H1 (cell line): ENCODE measurements around the gene ZNF451. TPM values are rescaled to one million over a fixed set of nuclear protein-coding genes. Genes with fewer than 3 reads are reported as not detected.

Experiments
- CTCF ChIA-PET: fragments of 300-600 bp; sonication (Branson Sonifier 250); formaldehyde crosslinking; loops from one replicate; lab custom pipeline; 2021; ENCODE audit not compliant: partially characterized antibody; lab: Charles Lee
- POLR2A ChIA-PET: fragments of 300-600 bp; sonication (Branson Sonifier 250); formaldehyde crosslinking; loops from one replicate; lab custom pipeline; 2021; ENCODE audit warnings: inconsistent platforms; ENCODE audit not compliant: partially characterized antibody; lab: Charles Lee
- DNase-seq, 2 experiments: peaks; one replicate each; pipeline versions ENCODE4 v3.0.0 to v3.0.0-alpha.2; 2010 to 2022; ENCODE audit warnings: low spot score in 2 of 2, low read depth in 1 of 2, mixed read lengths in 1 of 2
- FAIRE-seq: peaks from 2 replicates; lab custom pipeline; 2011; peaks lifted over from hg19 to GRCh38; lab: Jason Lieb, UNC
- H2AFZ ChIP-seq: 2 replicates; pipeline ENCODE4 v1.8.1; 2012; ENCODE audit warnings: low read length, inconsistent platforms
- H2AK5ac ChIP-seq: 2 replicates; pipeline ENCODE4 v1.6.1; 2013; ENCODE audit warnings: low read depth, low read length
- H2BK120ac ChIP-seq: replicated peaks from 2 replicates; pipeline ENCODE3; 2013; ENCODE audit warnings: low read depth, low read length, inconsistent platforms
- H2BK12ac ChIP-seq: 2 replicates; pipeline ENCODE4 v1.6.1; 2013; ENCODE audit warnings: low read depth, low read length
- H2BK15ac ChIP-seq: 2 replicates; pipeline ENCODE4 v1.6.1; 2013; ENCODE audit warnings: low read length
- H2BK20ac ChIP-seq: 2 replicates; pipeline ENCODE4 v1.6.1; 2013; ENCODE audit warnings: low read length
- H2BK5ac ChIP-seq: 2 replicates; pipeline ENCODE4 v1.6.1; 2013; ENCODE audit warnings: low read depth, low read length
- H3K14ac ChIP-seq: 2 replicates; pipeline ENCODE4 v1.6.1; 2013; ENCODE audit warnings: inconsistent platforms; ENCODE audit not compliant: insufficient read length
- H3K18ac ChIP-seq: 2 replicates; pipeline ENCODE4 v1.6.1; 2013; ENCODE audit warnings: low read length; ENCODE audit errors: extremely low read depth
- H3K23ac ChIP-seq: 2 replicates; pipeline ENCODE4 v1.6.1; 2013; ENCODE audit warnings: inconsistent platforms; ENCODE audit not compliant: insufficient read length
- H3K23me2 ChIP-seq: 2 replicates; pipeline ENCODE4 v1.6.1; 2013; ENCODE audit warnings: low read depth, low read length
- H3K27ac ChIP-seq: 2 replicates; pipeline ENCODE4 v1.6.1; 2011; ENCODE audit warnings: low read depth, low read length, inconsistent platforms
- H3K27me3 ChIP-seq, 4 experiments: replicated peaks in 1 of 4; 1 replicate in 1 of 4; 2 replicates in 3 of 4; pipeline versions ENCODE4 v1.6.1 to v1.8.1; 2011 to 2013; ENCODE audit warnings: low read length in 3 of 4, mild to moderate bottlenecking in 3 of 4, inconsistent platforms in 2 of 4, mixed read lengths in 2 of 4, moderate library complexity in 1 of 4; ENCODE audit not compliant: control insufficient read depth in 3 of 4, insufficient read depth in 3 of 4; ENCODE audit errors: extremely low read depth in 1 of 4
- H3K36me3 ChIP-seq, 4 experiments: 2 replicates each; pipeline versions ENCODE4 v1.6.1 to v1.8.1; 2011 to 2013; ENCODE audit warnings: mild to moderate bottlenecking in 4 of 4, low read length in 3 of 4, moderate library complexity in 2 of 4, control low read depth in 1 of 4, inconsistent platforms in 1 of 4; ENCODE audit not compliant: insufficient read depth in 4 of 4, control insufficient read depth in 2 of 4
- H3K4ac ChIP-seq: replicated peaks from 2 replicates; pipeline ENCODE3; 2013; ENCODE audit warnings: low read length, low read depth, mixed read lengths, inconsistent platforms; ENCODE audit not compliant: insufficient read length
- H3K4me1 ChIP-seq, 4 experiments: replicated peaks in 1 of 4; 1 replicate in 1 of 4; 2 replicates in 3 of 4; pipeline versions ENCODE4 v1.6.1 to v1.8.1; 2011 to 2013; ENCODE audit warnings: low read length in 3 of 4, inconsistent platforms in 2 of 4, mixed read lengths in 1 of 4; ENCODE audit not compliant: insufficient read depth in 4 of 4, control insufficient read depth in 3 of 4
- H3K4me2 ChIP-seq, 2 experiments: 2 replicates each; pipeline versions ENCODE4 v1.6.1 to v1.8.1; 2011 to 2013; ENCODE audit warnings: low read depth in 2 of 2, low read length in 2 of 2, control low read depth in 1 of 2, inconsistent platforms in 1 of 2, mild to moderate bottlenecking in 1 of 2; ENCODE audit not compliant: insufficient read depth in 1 of 2
- H3K4me3 ChIP-seq, 4 experiments: fragments of 200-600, 300-600 bp in 1 of 4; sonication (generic), shearing (Covaris generic), sonication (Bioruptor Twin) in 1 of 4; 2 replicates each; pipeline versions ENCODE4 v1.5.1 to v1.8.1; 2011 to 2016; ENCODE audit warnings: low read length in 4 of 4, low read depth in 3 of 4, control low read depth in 2 of 4, inconsistent platforms in 2 of 4, mild to moderate bottlenecking in 2 of 4, mixed read lengths in 1 of 4, moderate library complexity in 1 of 4; ENCODE audit not compliant: insufficient read depth in 2 of 4; ENCODE audit errors: extremely low read depth in 1 of 4
- H3K56ac ChIP-seq: replicated peaks from 2 replicates; pipeline ENCODE3; 2013; ENCODE audit warnings: low read depth, mild to moderate bottlenecking, mixed read lengths, low read length, inconsistent platforms; ENCODE audit not compliant: insufficient read length
- H3K79me1 ChIP-seq: 2 replicates; pipeline ENCODE4 v1.6.1; 2013; ENCODE audit warnings: low read depth, low read length, control low read depth
- H3K79me2 ChIP-seq, 2 experiments: 2 replicates each; pipeline versions ENCODE4 v1.6.1 to v1.8.1; 2012 to 2013; ENCODE audit warnings: low read length in 2 of 2, mild to moderate bottlenecking in 2 of 2, inconsistent platforms in 1 of 2; ENCODE audit not compliant: insufficient read depth in 2 of 2, control insufficient read depth in 1 of 2
- H3K9ac ChIP-seq, 4 experiments: replicated peaks in 1 of 4; 1 replicate in 1 of 4; 2 replicates in 3 of 4; pipeline versions ENCODE4 v1.6.1 to v1.8.1; 2011 to 2013; ENCODE audit warnings: low read depth in 3 of 4, low read length in 3 of 4, control low read depth in 2 of 4, mild to moderate bottlenecking in 2 of 4, moderate library complexity in 2 of 4, inconsistent platforms in 1 of 4; ENCODE audit errors: extremely low read depth in 1 of 4
- H3K9me3 ChIP-seq, 2 experiments: 2 replicates each; pipeline versions ENCODE4 v1.6.1 to v1.8.1; 2012 to 2013; ENCODE audit warnings: mild to moderate bottlenecking in 2 of 2, moderate library complexity in 2 of 2, control low read depth in 1 of 2, inconsistent platforms in 1 of 2, low read depth in 1 of 2, low read length in 1 of 2, mixed read lengths in 1 of 2; ENCODE audit not compliant: insufficient read depth in 2 of 2
- H4K20me1 ChIP-seq, 2 experiments: replicated peaks in 1 of 2; 2 replicates each; pipeline versions ENCODE3 to v1.8.1; 2011 to 2013; ENCODE audit warnings: inconsistent platforms in 2 of 2, low read length in 2 of 2, mild to moderate bottlenecking in 1 of 2; ENCODE audit not compliant: insufficient read depth in 2 of 2, control insufficient read depth in 1 of 2
- H4K5ac ChIP-seq: 2 replicates; pipeline ENCODE4 v1.6.1; 2013; ENCODE audit warnings: low read length, low read depth, mixed read lengths, inconsistent platforms; ENCODE audit not compliant: insufficient read length
- H4K8ac ChIP-seq: 2 replicates; pipeline ENCODE4 v1.8.0; 2013; ENCODE audit warnings: mild to moderate bottlenecking, moderate library complexity, low read length, inconsistent platforms; ENCODE audit not compliant: insufficient read depth; ENCODE audit errors: extremely low read depth
- H4K91ac ChIP-seq: replicated peaks from 2 replicates; pipeline ENCODE3; 2013; ENCODE audit warnings: low read length, mixed read lengths, inconsistent platforms; ENCODE audit not compliant: insufficient read length
- CBX5 ChIP-seq: fragments of 300-800, 300-1000 bp; sonication (generic); IDR thresholded peaks from 2 replicates; pipeline ENCODE4 v1.7.1; 2016; ENCODE audit warnings: antibody characterized with exemption, low read length, low read depth
- CEBPB ChIP-seq: IDR thresholded peaks from 2 replicates; pipeline ENCODE4 v1.6.1; 2012; ENCODE audit warnings: low read depth, low read length
- CREB1 ChIP-seq: IDR thresholded peaks from 2 replicates; pipeline ENCODE4 v1.6.1; 2012; ENCODE audit warnings: inconsistent platforms
- CTCF ChIP-seq, 3 experiments: IDR thresholded peaks; 1 replicate in 2 of 3; 2 replicates in 1 of 3; pipeline versions ENCODE4 v1.5.1 to v1.6.1; 2011; ENCODE audit warnings: low read length in 3 of 3, mild to moderate bottlenecking in 3 of 3, inconsistent platforms in 2 of 3, low read depth in 1 of 3, moderate library complexity in 1 of 3; ENCODE audit not compliant: insufficient read depth in 1 of 3; ENCODE audit errors: control extremely low read depth in 1 of 3
- EP300 ChIP-seq, 2 experiments: IDR thresholded peaks; 1 replicate in 1 of 2; 2 replicates in 1 of 2; pipeline ENCODE4 v1.6.1; 2011 to 2012; ENCODE audit warnings: low read depth in 2 of 2, low read length in 2 of 2, mild to moderate bottlenecking in 2 of 2, borderline replicate concordance in 1 of 2, inconsistent platforms in 1 of 2, moderate library complexity in 1 of 2
- GTF2F1 ChIP-seq: IDR thresholded peaks from 2 replicates; pipeline ENCODE4 v1.6.1; 2012; ENCODE audit warnings: low read depth, low read length, improper control_type of control experiment, borderline replicate concordance
- JUN ChIP-seq: IDR thresholded peaks from 2 replicates; pipeline ENCODE4 v1.6.1; 2011; ENCODE audit warnings: low read depth, mild to moderate bottlenecking, improper control_type of control experiment, low read length
- KDM1A ChIP-seq: fragments of 200-600, 300-600 bp; sonication (generic); IDR thresholded peaks from 2 replicates; pipeline ENCODE4 v1.7.1; 2016; ENCODE audit warnings: mild to moderate bottlenecking, low read length, borderline replicate concordance
- MAX ChIP-seq: IDR thresholded peaks from 2 replicates; pipeline ENCODE4 v1.6.1; 2012; ENCODE audit warnings: inconsistent platforms
- SIX5 ChIP-seq: IDR thresholded peaks from 2 replicates; pipeline ENCODE4 v1.6.1; 2011; ENCODE audit warnings: mild to moderate bottlenecking, low read depth, low read length
- SP1 ChIP-seq: IDR thresholded peaks from 2 replicates; pipeline ENCODE4 v1.6.1; 2011; ENCODE audit warnings: low read depth, low read length
- TBP ChIP-seq: IDR thresholded peaks from 2 replicates; pipeline ENCODE4 v1.6.1; 2011; ENCODE audit warnings: low read depth, low read length, improper control_type of control experiment
- WGBS, 2 experiments: shearing (Covaris generic) in 1 of 2; methylation state at CpG; one replicate each; pipeline versions ENCODE4 v1.1.6 to v1.1.7; 2013 to 2015; ENCODE audit warnings: low lambda C conversion rate in 2 of 2, mixed read lengths in 2 of 2, inconsistent platforms in 1 of 2, low coverage in 1 of 2, missing lambda C conversion rate in 1 of 2; ENCODE audit not compliant: insufficient replicate concordance in 2 of 2, insufficient coverage in 1 of 2, insufficient read length in 1 of 2; ENCODE audit errors: extremely low coverage in 1 of 2, missing lambda C conversion rate in 1 of 2; 5-methylcytosine and 5-hydroxymethylcytosine counted together
- polyA plus RNA-seq, 7 experiments: library from polyadenylated mRNA; depleted of rRNA in 3 of 7; stranded (reverse) in 5 of 7; unstranded in 2 of 7; fragments of >200 nt in 5 of 7; fragments of 200-250 nt in 2 of 7; gene quantifications; 1 replicate in 5 of 7; 2 replicates in 1 of 7; 4 replicates in 1 of 7; pipeline versions ENCODE4 v1.2.1 to v1.2.3, GENCODE V29; 2011 to 2013; ENCODE audit warnings: missing spikeins in 2 of 7, mixed read lengths in 2 of 7
- total RNA-seq: library from RNA; stranded (reverse); fragmentation: NEBNext Ultra II Directional; extraction: Animal tissue kit (Norgen Biotek cat#: 25700); gene quantifications from 2 replicates; pipeline ENCODE4 v1.2.1, GENCODE V29; 2021

Gene ZNF451
- total and polyA plus RNA-seq, 2 of the 8 experiments (the other 6 are each of a cell fraction or from before 2014, with no cell fraction given), result 10.7 to 56.8 TPM

- no peak overlapping the region for H3K14ac ChIP-seq
- TF ChIP-seq SP1 (no peak), CTCF (IDR thresholded peaks at IDR 0.05; ENCODE audit: control extremely low read depth in 1 of 3, insufficient read depth in 1 of 3, low read depth in 1 of 3, low read length in 3 of 3) (no peak), JUN (no peak), CBX5 (no peak), GTF2F1 (no peak), MAX (no peak), CREB1 (no peak), SIX5 (no peak), KDM1A (no peak), EP300 (IDR thresholded peaks at IDR 0.05; ENCODE audit: borderline replicate concordance in 1 of 2, low read depth in 2 of 2, low read length in 2 of 2) (no peak), TBP (no peak), CEBPB (no peak)
Observed at GRCh38 chr6:57201718-57202117, 111.7 kb downstream of the ZNF451 start.

More at GRCh38 chr6:57201718-57202117, 111.7 kb downstream of the ZNF451 start:
- Histone ChIP-seq H3K79me1 (peaks cover 4% of the 10 kb centered on the region; the same call in 1 of the 2 replicates), H3K9me3 (no peaks in the 10 kb centered on the region), H3K56ac (no peak overlapping the region), H3K36me3 (no peaks in the 10 kb centered on the region; a peak in 1 of 8 replicates), H3K27me3 (no peaks in the 10 kb centered on the region), H3K23ac (no peak overlapping the region), H4K5ac (no peak overlapping the region), H2BK20ac (no peak overlapping the region), H3K4me2 (no peak overlapping the region), H4K91ac (no peak overlapping the region), H2AFZ (no peak overlapping the region), H3K4me3 (no peak overlapping the region), H2AK5ac (no peak overlapping the region), H3K18ac (no peak overlapping the region), H3K9ac (no peak overlapping the region), H3K4me1 (peaks cover 0 to 7% (median 3%) of the 10 kb centered on the region in 4 experiments), H4K8ac (no peak overlapping the region), H3K27ac (no peak overlapping the region), H3K23me2 (no peaks in the 10 kb centered on the region), H2BK120ac (no peak overlapping the region), H3K4ac (no peak overlapping the region), H3K79me2 (peaks cover 0 to 10% of the 10 kb centered on the region in 2 experiments; a peak in 2 of 4 replicates), H2BK5ac (no peak overlapping the region), H2BK15ac (no peak overlapping the region), H4K20me1 (peaks cover 0 to 2% of the 10 kb centered on the region in 2 experiments), H2BK12ac (no peak overlapping the region)
- WGBS, 2 experiments, result 85% methylated on average over 1 of the region's 1 CpG; no CpG with 5 or more reads in 1 of the 2 experiments
- ChIA-PET POLR2A (no interaction called here), CTCF (no interaction called here)
- no peak for FAIRE-seq
- no peak for DNase-seq
